Activated CD8-positive, alpha-beta memory T cell treated with anti-CD3 and anti-CD28 coated beads for 36 hours (primary cell): ENCODE data around the gene PRDM12. TPM values are rescaled to one million over a fixed set of nuclear protein-coding genes. Genes with fewer than 3 reads are reported as not detected.

Source experiments
- CTCF ChIA-PET: fragments of 350-600 bp; sonication (Branson Sonifier 250); formaldehyde crosslinking; loops from one replicate; lab custom pipeline; 2021; ENCODE audit warnings: antibody characterized with exemption; lab: Charles Lee
- POLR2A ChIA-PET: fragments of 350-600 bp; sonication (Branson Sonifier 250); formaldehyde crosslinking; loops from one replicate; lab custom pipeline; 2021; ENCODE audit warnings: antibody characterized with exemption; lab: Charles Lee
- total RNA-seq, 2 experiments: library from RNA; stranded (reverse); gene quantifications; one replicate each; pipeline ENCODE4 v1.2.3, GENCODE V29; 2021

The PRDM12 gene
- total RNA-seq, 2 experiments from 2014 or later, result 0.08 TPM; not detected in 1

DNA sequence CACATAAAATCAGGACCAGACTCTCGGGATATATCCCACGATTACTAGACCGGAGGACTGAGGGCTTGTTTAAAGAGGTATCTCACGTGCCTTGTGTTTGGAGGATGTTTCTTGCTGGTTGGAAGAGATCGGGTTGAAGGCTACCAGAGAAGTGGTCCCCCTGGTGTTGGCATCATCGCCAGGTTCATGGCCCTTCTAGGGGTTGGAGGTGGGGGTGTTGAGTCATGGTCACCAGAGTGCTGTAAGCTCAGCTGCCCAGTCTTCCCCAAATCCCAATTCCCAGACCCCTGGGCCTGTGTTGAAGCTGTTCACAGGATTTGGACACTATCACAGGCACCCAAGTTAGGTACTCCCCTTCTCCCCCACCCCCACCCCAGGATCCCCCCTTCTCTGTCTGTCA is 29.1 kb upstream of the PRDM12 start:
- POLR2A ChIA-PET, result no interaction called here
- CTCF ChIA-PET, result no interaction called here

DNA sequence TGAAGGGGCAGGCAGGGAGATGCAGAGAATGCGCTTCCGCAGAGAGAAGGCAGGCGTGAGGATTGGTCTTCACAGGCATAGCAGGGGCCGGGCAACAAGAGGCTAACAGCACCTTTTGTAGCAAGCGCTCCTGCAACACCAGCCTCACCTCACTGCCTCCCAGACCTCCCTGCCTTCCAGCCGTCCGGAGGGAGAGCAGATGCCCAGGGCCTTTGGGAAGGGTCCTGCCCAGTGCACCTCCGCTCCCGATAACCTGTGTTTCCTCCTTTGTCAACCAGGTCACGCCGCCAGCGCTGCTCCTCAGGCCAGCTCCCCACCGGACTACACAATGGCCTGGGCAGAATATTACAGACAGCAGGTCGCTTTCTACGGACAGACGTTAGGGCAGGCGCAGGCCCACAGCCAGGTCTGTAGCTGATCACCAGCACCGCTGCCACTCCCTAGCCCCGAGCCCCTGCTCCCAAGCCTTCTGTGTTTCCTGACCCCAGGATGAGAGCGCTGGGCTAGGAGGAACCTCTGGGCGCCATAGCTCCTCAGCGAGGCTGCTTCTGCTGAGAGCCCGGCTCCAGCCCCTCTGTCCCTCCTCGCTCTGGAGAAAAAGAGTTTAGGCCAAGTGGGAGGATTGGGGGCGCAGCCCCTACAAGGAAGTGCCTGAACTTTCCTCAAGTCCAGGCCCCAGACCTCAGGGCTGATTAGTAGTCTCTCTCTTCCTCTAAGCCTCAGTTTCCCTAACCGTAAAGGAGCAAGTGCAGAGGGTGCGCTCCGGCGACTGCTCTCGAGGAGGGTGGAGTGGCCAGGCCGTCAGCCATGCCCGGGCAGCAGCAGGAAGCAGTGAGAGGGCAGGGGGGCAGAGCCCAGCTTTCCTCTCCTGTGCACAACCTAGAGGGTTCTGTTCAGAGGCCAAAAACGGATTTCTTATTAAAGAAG is 28.4 kb upstream of the PRDM12 start:
- ChIA-PET POLR2A (no interaction called here), CTCF (no interaction called here)

DNA sequence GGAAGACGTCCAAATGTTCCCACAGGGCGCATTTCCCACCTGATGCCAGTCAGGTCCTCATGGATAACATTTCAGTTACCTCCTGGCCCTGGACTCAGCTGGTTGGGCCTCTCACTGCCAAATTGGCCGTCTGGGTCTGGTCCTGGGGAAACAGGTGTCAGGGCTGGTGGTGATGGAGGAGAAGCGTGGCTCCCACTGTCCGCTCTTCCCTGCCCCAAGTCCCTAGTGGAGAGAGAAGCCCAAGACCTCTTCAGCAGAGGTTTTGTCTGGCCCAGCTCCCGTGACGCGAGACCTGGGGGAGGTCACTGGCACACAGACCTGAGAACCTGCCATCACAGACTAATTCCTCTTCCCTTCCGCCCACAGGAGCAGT is 27.8 kb upstream of the PRDM12 start:
- POLR2A ChIA-PET, result no interaction called here

DNA sequence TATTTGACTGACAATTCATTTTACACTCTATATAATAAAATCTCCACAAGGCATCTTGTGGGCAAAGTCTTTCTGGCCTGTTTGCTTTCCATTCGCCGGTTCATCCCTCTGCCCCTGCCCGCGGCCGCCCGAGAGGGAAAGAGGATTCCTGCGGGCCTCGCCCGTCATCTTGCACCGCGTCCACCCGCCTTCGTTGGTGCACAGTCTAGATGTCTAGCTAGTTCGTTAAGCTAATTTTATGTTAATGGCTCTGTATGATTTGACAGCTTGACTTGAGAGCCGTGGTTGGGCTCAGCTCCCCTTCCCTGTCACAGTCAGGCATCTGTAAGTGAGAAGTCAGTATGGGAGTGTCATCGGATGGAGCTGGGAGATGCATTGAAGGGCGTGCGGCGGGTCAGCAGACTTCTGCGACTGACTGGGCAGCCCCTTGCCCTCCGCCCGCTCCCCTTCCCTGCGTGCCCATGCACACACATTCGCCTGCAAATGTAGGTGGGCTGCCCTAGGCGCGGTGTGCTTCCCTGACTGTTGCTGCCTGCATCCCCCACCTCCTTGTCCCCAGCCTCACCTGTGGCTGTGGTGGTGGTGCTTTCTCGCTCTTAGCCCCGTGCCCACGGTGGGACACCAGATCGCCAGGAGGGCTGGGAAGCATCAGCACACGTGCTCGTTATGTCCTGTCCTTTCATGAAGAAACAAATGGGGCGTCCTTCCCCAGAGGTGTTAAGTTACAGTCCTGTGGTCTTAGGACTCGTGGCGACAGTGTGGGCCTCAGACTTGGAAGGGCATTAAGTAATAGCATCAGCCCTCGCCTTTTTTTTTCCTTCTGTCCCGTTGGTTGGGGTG is 25.9 kb upstream of the PRDM12 start:
- POLR2A ChIA-PET, result no interaction called here
- CTCF ChIA-PET, result interaction anchor here (0.8 kb wide), 1 partner anchor 44 kb away, joined by 3 read pairs; no protein-coding TSS in a partner anchor

More for the DNA sequence above, 27.8 kb upstream of the PRDM12 start:
- CTCF ChIA-PET, result no interaction called here

DNA sequence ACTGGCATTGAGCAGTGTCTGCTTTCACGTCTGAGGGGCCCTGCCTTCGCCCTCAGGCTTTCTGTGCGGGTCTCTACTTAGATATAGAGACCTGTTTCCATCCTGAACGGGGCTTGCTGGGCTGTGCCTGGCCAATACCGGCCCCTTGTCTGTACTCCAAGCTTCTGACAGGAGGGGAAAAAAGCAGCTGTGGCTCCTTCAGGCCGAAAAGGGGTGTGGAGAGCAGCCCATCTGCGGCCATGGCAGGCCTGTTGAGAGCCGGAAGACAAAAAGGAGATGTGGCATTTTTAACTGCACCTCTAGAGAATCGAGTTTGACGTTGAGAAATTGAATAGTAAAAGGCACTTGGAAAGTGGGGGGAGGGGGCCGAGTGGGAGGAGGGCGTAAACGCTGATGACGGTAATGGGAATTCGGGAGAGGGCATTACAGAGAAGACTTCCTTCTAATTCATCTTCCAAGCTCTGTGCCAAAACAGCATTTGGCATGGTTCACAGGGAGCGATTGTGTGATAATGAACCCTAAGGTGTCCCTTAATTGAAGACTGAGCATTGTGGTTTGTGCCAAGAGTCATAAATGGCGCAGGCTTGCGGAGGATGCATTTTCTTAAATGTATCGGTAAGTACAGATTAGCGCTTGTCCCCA is 25.1 kb upstream of the PRDM12 start:
- POLR2A ChIA-PET, result no interaction called here
- CTCF ChIA-PET, result interaction anchor here (0.8 kb wide), 1 partner anchor 45 kb away, joined by 3 read pairs; no protein-coding TSS in a partner anchor

DNA sequence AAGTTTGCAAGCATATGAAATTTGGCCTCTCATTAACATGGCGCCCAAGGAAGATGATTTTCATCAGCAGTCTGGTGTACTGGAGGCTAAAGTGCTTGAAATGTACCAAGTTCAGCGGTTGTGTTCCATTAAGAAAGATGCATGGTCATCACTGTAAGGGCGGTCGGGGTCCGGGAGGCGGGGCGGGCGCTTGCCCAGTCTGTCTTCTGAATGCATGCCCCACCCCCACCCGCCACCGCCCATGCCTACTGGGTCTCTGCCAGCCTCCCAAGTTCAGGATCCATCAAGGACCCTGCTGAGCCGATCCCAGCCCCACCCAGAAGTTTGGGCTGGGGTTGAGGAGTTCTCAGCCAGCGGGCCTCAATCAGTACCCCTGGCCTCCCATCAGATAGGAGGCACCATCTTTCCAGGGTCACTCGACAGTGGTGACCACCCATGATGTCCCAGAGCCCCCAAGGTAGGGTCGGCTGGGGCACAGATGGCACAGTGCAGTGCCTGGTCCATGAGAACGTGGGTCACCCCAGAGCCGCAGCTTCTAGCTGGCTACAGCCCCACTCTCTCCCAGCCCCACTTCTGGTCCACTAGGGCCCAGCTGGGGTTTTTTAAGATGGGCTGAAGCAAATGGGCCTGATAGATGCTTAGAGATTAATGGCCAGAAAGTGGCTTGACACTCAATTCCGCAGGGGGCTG is 24.4 kb upstream of the PRDM12 start:
- CTCF ChIA-PET, result no interaction called here
- POLR2A ChIA-PET, result no interaction called here

DNA sequence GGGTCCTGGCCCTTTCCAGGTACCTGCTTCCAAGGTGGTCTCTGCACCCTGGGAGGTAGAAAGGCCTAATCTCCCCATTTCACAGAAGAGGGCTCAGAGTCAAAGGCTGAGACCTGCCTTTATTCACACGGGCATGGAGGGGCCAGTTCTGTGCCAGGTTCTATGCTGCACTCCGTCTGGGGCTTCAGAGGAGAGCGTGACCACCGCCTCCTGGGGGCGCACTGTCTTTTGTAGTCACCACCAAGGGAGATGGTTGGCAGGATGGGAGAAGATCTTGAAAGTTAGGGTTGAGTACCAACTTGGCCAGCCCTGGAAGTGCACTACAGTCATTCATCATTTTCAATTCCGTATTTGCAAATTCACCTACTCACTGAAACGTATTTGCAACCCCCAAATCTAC is 23.7 kb upstream of the PRDM12 start:
- ChIA-PET CTCF (no interaction called here), POLR2A (no interaction called here)

DNA sequence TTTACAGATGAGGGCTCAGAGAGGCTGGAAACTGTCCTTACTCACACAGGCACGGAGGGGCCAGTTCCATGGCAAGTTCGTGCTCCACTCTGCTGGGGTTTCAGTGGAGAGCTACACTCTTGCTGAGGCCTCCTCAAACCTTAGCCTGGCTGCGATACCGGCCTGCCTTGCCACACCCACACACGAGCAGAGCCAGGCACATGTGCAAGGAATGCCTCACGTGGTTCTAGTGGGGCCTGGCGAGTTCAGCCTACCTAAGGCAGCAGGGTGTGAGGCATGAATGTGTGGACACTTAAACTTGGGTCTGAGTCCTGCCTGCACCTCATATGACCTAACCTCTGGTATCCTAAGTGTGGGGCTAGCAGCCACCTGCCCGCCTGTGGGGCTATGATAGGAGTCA is 21.5 kb upstream of the PRDM12 start:
- CTCF ChIA-PET, result no interaction called here

DNA sequence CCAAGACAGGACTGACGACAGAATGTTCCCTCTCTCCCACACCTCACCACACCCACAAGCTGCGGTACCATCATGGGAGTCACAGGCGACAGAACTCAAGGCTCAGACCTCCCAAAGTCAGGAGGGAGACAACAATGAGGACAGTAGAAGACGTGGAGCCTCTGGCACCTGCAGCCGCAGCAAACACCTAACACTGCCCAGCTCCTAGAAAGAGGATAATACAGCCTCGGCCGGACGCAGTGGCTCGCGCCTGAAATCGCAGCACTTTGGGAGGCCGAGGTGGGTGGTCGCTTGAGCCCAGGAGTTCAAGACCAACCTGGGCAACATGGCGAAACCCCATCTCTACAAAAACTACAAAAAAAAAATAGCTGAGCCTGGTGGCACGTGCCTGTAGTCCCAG is 13.2 kb upstream of the PRDM12 start:
- POLR2A ChIA-PET, result no interaction called here
- CTCF ChIA-PET, result no interaction called here

More for the DNA sequence above, 21.5 kb upstream of the PRDM12 start:
- POLR2A ChIA-PET, result no interaction called here

DNA sequence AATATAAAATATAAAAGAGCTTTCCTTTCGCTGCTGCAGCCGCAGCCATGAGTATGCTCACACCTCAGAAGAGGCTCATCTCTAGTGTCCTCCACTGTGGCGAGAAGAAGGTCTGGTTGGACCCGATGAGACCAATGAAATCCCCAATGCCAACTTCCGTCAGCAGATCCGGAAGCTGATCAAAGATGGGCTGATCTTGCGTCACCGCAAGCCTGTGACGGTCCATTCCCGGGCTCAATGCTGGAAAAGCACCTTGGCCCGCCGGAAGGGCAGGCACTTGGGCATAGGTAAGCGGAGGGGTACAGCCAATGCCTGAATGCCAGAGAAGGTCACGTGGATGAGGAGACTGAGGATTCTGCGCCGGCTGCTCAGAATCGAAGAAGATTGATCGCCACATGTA is 12.6 kb upstream of the PRDM12 start:
- CTCF ChIA-PET, result no interaction called here

DNA sequence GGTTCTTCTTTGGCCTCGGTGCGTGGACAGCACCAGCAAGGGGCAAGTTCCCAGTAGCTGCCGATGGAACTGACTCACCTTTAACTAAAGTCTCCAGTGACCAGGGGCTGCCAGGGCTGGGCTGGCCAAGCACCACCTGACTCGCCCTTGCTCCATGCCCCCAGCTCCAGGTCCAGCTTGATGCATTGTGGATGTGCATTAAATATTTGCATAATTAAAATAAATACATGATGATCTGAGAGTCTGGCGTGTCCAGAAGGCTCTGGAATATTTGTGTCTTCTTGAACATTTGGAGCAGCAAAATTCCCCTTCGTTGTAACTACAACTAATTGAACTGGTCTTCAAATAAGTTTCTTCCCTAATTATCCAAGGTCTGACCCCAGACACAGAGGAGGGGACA is 9.5 kb upstream of the PRDM12 start:
- ChIA-PET CTCF (no interaction called here), POLR2A (no interaction called here)

More for the DNA sequence above, 12.6 kb upstream of the PRDM12 start:
- POLR2A ChIA-PET, result no interaction called here

DNA sequence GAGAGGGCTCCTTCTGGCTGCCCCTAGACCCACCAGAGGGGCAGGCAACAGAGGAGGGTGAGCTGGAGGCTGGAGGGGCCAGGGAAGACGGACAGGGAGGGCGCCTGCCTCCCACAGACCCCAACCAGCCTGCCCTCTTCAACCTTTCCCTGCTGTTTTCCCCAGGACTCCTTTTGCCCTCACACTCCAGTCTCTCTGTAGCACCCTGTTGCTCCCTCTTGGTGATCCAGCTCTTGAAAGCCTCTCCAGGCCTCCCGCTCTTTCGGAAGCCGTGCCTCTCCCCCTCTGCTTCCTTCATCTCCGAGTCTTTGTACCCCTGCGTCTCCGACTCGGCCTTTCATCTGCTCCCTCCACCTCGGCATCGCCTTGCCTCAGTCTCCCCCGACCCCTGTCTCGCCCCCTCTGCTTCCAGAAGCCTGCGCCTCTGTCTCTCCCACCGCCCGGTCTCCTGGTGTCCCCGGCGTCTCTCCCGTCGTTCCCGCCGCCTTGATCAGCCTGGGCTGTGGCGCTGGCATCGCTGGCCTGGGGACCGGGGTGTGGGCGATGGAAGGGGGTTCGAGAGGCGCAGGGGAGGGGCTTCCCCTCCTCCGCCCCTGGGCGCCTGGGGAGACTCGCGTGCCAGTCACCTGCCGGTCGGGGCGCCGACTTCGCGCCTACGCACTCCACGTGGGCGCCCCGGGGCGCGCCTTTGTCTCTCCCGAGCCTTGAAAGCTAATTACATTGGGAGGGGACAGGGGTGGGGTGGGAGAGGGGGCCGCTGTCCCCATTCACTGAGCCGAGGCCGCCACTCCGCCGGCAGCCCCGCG is 5.3 kb upstream of the PRDM12 start:
- ChIA-PET POLR2A (no interaction called here), CTCF (no interaction called here)

DNA sequence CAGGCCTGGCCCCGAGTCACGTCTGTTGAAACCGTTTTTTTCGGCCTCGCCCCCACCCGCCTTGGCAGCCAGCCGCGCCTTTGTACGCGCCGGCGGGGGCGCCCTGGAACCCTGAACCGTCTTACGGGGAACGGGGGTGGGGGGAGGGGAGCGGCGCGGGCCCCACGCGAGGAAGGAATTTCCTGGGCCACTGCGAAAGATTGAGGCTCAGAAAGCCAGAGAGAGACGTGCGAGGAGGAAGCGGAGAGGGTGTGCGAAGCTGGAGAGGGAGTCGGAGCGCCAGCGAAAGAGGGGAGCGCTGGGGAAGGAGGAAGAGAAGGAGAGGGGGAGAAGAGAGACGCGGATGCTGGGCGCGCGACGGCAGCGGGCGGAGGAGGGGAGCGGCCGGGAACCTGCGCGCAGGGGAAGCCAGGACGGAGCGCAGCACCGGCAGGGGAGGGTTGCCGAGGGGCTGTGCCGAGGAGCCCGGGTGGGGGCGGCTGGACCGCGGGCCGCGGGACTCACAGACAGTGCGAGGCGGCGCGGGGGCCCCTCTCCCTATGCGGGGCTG is 4.6 kb upstream of the PRDM12 start:
- POLR2A ChIA-PET, result no interaction called here

DNA sequence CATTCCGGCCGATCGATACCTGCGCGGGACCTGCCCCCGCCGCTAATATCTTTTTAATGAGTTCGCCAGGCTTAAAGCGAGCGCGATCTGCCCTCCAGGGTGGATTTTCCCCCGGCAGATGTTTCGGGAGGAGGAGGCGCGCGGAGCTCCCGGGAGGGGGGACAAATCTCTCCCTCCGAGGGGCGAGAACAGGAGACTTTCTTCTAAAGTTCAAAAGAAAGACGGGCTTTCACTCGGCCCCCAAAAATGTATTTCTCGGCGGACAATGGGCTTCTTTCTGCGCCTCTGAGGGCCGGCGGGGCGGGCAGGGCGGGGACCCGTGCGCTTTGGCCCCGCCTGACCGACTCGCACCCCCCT is 4.1 kb upstream of the PRDM12 start:
- ChIA-PET CTCF (no interaction called here), POLR2A (no interaction called here)

More for the DNA sequence above, 4.6 kb upstream of the PRDM12 start:
- CTCF ChIA-PET, result no interaction called here

DNA sequence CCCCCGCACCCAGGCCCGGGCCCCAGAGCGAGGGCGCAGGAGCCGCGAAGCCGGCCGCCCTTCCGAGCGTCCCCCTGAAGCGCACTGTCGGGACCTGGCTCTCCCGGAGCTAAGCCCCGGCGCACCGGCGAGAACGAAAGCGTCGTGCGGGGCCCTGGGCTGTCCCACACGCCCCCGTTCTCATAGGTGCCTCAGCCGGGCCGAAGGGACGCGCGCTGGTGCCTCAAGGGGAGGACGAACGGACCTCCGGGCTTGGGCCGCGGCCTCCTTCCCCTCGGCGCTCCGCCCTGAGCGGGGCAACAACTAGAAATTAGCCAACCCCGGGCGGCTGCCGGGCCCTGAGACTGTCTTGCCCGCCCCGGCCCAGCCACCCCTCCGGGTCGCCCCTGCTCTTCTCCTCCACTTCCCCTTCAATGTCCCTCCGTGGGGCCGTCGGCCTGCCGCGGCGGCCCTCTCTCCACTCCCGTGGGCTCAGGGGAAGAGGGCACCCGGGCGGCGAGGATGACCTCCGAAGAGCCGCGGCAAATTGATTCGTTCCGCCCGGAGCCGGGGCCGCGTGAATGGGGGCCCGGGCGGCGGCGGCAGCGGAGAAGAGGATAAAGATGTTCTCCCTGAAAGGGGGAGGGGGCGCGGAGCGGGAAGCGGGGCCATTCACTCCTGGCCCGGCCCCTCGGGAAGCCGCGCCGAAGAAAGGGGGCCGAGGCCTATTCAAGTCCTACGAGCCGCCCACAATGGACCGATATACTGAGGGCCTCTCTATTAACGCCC is 3.5 kb upstream of the PRDM12 start:
- CTCF ChIA-PET, result no interaction called here
- POLR2A ChIA-PET, result no interaction called here

DNA sequence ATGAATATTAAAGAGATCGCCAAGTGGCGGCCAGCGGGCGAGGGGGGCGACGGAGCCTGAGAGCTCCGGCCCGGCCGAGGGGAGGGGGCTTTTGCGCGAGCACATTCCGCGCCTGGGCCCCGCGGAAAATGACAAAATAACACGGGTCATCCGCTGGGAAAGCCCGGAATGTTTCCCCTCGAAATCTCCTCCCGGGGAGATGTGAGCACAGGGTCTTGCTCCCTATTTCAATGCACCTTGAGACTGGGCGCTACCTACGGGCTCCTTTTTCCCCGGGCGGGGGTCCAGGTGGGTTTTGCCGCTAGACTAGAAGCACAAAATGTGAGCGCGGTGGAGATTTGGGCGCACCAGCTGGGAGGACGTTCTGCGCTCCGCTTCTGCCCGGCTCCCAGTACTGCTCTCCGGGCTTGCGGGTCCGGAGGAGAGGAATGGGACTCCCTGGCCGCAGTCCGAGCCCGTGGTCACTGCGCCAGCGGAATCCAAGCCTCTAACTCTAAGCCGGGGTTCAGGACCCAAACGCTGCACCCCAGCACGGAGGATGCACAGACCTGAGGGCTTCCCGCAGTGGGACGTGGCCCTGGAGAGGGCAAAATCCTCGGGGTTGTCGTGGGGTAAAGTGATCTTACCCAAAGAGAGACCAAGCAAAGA is 2.8 kb upstream of the PRDM12 start:
- ChIA-PET CTCF (interaction anchor here (0.8 kb wide), 1 partner anchor 23 kb away, joined by 3 read pairs; no protein-coding TSS in a partner anchor), POLR2A (no interaction called here)
